GM12892 (cell line): Measurements from ENCODE around the gene ENGASE.

ENCODE experiments used
- POLR2A ChIP-seq: IDR thresholded peaks from 2 replicates; pipeline ENCODE4 v1.6.1; 2011; ENCODE audit warnings: low read depth, low read length, control low read depth
- POLR2AphosphoS5 ChIP-seq: IDR thresholded peaks from 2 replicates; pipeline ENCODE4 v1.6.1; 2011; ENCODE audit warnings: low read depth, low read length, control low read depth
- TAF1 ChIP-seq: IDR thresholded peaks from 2 replicates; pipeline ENCODE4 v1.6.1; 2011; ENCODE audit warnings: low read depth, mild to moderate bottlenecking, control low read depth, low read length, borderline replicate concordance

DNA sequence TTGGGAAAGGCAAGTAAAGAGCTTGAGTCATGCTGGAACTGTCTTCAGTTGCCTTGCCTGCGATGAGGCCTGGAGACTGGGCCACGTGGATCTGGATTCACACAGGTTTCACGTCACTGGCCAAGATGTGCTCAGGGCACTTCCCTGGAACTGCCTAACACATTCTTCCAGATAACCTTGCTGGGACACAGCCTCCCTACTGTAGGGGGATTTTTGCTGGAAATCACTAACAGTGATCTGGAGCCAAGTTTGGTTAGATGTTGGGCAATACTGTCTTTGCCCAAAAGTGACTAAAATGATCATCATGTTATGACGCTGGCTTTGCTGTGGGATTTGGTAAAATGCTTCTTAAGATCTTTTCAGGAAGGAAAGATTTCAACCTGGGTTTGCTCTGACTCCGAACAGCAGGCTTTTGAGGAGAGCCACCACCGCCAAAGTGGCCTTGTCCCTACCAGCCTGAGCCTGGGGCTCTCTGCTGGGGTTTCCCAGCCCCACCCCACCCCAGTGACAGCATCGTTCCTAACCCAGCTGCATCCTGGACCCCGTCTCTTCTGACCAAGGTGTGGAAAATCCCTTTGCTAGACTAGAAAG is 36.0 kb upstream of the ENGASE start:
- TF ChIP-seq POLR2AphosphoS5 = no peak
- TF ChIP-seq POLR2A = no peak
- no peak for TF ChIP-seq TAF1
